Stomach smooth muscle (tissue), 2 donors: ENCODE data around the gene PBOV1.

Experiments used
- H3K27ac ChIP-seq: one replicate; pipeline ENCODE4 v1.7.0; 2013; ENCODE audit warnings: mild to moderate bottlenecking, low read length, inconsistent platforms
- H3K27me3 ChIP-seq, 2 donors: one replicate each; pipeline ENCODE4 v1.7.0; 2013; ENCODE audit warnings: low read length in 2 of 2; ENCODE audit not compliant: insufficient read depth in 2 of 2, control insufficient read depth in 1 of 2
- H3K36me3 ChIP-seq, 2 donors: one replicate each; pipeline ENCODE4 v1.7.0; 2013; ENCODE audit warnings: low read length in 2 of 2; ENCODE audit not compliant: control insufficient read depth in 2 of 2, insufficient read depth in 2 of 2
- H3K4me1 ChIP-seq: one replicate; pipeline ENCODE4 v1.7.0; 2013; ENCODE audit warnings: low read length; ENCODE audit not compliant: control insufficient read depth, insufficient read depth
- H3K4me3 ChIP-seq, 2 donors: one replicate each; pipeline ENCODE4 v1.7.0; 2013; ENCODE audit warnings: low read length in 2 of 2
- H3K9ac ChIP-seq, 2 donors: one replicate each; pipeline ENCODE4 v1.7.0; 2013; ENCODE audit warnings: low read length in 2 of 2, mild to moderate bottlenecking in 1 of 2
- H3K9me3 ChIP-seq, 2 donors: one replicate each; pipeline ENCODE4 v1.7.0; 2013; ENCODE audit warnings: low read length in 2 of 2; ENCODE audit not compliant: control insufficient read depth in 2 of 2
- donor health status: healthy.
- donor health status: Pancreatic carcinoma.

PBOV1 gene

DNA sequence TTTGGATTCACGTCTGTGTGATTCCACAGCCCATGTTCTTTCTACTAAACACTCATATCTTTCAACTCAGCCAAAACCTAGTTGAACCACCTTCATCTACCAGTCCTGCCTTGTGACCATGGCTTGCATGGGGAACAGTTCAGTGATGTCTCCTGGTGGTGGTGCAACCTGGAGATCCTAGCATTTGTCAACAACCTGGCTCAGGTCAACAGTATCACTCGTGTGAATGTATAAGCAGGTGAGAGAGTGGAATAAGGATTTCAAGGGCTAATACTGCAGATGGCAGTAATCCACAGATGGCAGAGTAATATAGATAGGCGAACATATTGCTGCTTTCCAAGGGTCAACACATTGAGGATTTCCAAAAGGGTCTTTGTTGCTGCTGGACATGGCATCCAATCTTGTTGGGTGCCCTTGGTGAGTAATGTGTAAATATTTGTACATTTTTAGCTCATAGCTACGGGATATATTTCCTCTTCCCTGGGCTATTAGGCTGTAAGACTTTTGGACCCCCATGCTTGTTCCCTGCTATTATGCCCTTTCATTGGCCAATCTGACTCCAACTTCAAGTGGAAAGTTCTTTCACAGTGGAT, 13.4 kb downstream of the PBOV1 start:
- H3K36me3 ChIP-seq, result no peaks in the 10 kb centered on the region
- H3K4me1 ChIP-seq, result no peaks in the 10 kb centered on the region
- no peak overlapping the region for H3K27ac ChIP-seq
- H3K4me3 ChIP-seq, result no peak overlapping the region
- H3K9me3 ChIP-seq, result peaks cover 0 to 2% of the 10 kb centered on the region in 2 donors
- no peak overlapping the region for H3K9ac ChIP-seq
- H3K27me3 ChIP-seq, result no peaks in the 10 kb centered on the region

DNA sequence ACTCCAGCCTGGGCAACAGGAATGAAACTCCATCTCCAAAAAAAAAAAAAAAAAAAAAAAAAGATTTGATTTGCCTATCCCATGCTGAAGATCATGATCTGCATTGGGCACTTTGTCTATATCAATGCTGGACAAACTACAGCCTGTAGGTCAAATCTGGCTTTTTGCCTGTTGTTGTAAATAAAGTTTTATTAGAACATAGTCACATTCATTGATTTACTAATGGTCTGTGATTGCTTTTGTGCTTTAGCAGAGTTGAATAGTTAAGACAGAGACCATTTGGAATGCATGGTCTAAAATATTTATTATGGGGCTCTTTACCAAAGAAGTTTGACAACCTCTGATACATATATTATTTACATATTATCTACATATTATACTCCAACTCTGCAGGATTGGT, 14.0 kb downstream of the PBOV1 start:
- Histone ChIP-seq H3K9me3 (peaks cover 0 to 2% of the 10 kb centered on the region in 2 donors), H3K36me3 (no peaks in the 10 kb centered on the region), H3K9ac (no peak overlapping the region), H3K27me3 (no peaks in the 10 kb centered on the region), H3K4me3 (no peak overlapping the region), H3K27ac (no peak overlapping the region), H3K4me1 (no peaks in the 10 kb centered on the region)

DNA sequence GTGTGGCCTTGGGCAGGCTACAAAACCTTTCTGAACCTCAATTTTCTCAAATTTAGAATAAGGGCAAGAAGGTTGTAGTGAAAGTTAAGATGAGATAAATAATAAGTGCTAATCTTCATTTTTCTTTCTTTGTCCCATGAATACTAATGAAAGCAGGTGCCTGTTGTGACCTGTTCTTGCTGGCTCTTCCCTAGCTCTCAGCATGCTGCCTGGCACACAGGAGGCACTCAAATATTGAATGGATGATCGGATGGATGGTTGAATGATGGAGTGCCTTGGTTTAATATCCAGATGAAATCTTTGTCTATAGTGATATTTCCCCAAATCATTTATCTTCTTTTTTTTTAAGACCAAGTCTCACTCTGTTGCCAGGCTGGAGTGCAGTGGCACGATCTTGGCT, 15.0 kb downstream of the PBOV1 start:
- H3K4me1 ChIP-seq, result no peaks in the 10 kb centered on the region
- no peaks in the 10 kb centered on the region for H3K27me3 ChIP-seq
- H3K9ac ChIP-seq, result no peak overlapping the region
- peaks cover 0 to 2% of the 10 kb centered on the region in 2 donors for H3K9me3 ChIP-seq
- H3K27ac ChIP-seq, result no peak overlapping the region
- no peaks in the 10 kb centered on the region for H3K36me3 ChIP-seq
- no peak overlapping the region for H3K4me3 ChIP-seq

DNA sequence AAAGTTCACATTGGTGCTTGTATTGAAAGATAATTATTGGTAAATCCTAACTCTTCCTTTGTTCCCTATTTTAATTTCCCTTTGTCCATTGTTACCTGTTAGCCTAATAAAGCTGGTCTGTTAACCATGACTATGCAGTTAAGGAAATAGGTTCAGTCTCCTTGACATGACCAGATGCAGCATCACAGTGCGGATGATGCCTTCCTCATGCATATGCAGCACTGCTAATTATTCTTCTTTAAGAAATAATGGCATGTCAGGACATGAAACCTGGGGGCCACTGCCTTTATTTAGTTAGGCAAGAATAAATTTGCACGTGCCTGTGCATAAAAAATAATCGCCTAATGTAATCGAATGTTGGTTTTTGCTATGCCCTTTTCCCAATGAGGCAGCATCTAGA, 16.5 kb downstream of the PBOV1 start:
- Histone ChIP-seq H3K27ac (no peak overlapping the region), H3K9me3 (peaks cover 0 to 2% of the 10 kb centered on the region in 2 donors), H3K27me3 (no peaks in the 10 kb centered on the region), H3K4me1 (no peaks in the 10 kb centered on the region), H3K4me3 (no peak overlapping the region), H3K36me3 (no peaks in the 10 kb centered on the region), H3K9ac (no peak overlapping the region)

DNA sequence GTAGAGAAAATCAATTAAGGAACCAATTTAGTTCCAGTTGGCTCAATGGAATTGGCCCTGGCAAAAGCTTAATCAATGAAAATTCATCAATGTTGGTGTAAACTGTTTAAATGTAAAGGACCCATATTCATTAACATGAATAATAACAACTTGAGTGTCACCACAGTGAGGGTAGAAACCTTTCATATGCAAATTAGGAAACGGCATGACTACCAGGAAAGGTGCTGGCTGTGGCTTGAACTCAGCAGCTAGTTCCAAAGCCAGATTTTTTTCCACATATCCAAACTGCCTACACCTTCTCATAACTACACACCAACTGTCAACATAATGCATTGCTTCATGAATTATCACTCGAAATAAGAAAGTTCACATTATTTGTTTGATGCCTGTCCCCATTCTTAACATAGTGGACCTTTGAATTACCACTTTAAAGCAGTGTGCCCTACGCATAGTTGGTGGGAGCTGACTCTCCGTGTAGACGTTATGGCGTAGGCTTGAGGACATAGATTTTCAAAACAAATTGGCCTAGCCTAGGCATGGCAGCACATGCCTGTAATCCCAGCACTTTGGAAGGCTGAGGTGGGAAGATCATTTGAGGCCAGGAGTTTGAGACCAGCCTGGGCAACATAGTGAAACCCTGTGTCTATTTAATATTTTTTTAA, 19.7 kb downstream of the PBOV1 start:
- Histone ChIP-seq H3K9me3 (no peaks in the 10 kb centered on the region), H3K9ac (no peak overlapping the region), H3K36me3 (no peaks in the 10 kb centered on the region), H3K27ac (no peak overlapping the region), H3K4me3 (no peak overlapping the region), H3K27me3 (no peaks in the 10 kb centered on the region), H3K4me1 (no peaks in the 10 kb centered on the region)

DNA sequence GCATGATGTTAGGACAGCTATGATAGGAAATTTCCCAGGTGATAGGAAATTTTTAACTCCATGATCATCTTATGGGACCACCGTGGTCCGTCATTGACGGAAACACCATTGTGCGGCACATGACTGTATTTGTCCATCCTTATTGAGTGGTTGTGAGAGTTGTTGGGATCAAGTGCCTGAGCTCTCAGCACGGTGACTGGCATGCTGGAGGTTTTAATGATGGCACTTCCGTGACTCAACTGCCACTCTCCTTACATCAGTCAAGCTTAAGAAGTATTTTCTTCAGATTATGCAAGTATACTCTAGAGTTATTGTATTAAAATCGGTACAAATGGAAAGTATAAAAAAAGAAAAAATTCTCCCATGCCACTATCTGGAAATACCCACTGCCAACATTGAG, 20.7 kb downstream of the PBOV1 start:
- no peaks in the 10 kb centered on the region for H3K27me3 ChIP-seq
- H3K27ac ChIP-seq, result no peak overlapping the region
- H3K36me3 ChIP-seq, result no peaks in the 10 kb centered on the region
- no peaks in the 10 kb centered on the region for H3K4me1 ChIP-seq
- H3K4me3 ChIP-seq, result no peak overlapping the region
- H3K9me3 ChIP-seq, result no peaks in the 10 kb centered on the region
- H3K9ac ChIP-seq, result no peak overlapping the region

DNA sequence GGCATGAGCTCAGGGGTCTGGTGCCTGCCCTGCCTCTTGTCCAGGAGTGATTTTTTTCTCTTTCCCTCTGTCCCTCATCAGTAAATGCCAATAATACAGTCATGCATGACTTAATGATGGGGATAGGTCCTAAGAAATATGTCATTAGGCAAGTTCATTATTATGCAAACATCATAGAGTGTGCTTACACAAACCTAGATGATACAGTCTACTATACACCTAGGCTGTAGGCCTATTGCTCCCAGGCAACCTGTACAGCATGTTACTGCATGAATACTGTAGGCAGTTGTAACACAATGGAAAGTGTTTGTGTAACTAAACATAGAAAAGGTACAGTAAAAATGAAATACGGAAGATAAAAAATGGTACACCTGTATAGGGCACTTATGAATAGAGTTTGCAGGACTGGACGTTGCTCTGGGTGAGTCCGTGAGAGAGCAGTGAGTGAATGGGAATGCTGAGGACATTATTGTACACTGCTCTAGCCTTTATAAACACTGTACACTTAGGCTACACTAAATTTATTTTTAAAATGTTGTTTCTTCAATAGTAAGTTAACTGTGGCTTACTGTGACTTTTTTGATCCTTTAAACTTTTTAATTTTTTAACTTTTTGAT, 22.1 kb downstream of the PBOV1 start:
- no peaks in the 10 kb centered on the region for H3K4me1 ChIP-seq
- H3K9me3 ChIP-seq, result no peaks in the 10 kb centered on the region
- no peaks in the 10 kb centered on the region for H3K36me3 ChIP-seq
- no peak overlapping the region for H3K27ac ChIP-seq
- H3K27me3 ChIP-seq, result no peaks in the 10 kb centered on the region
- no peak overlapping the region for H3K9ac ChIP-seq
- H3K4me3 ChIP-seq, result no peak overlapping the region

DNA sequence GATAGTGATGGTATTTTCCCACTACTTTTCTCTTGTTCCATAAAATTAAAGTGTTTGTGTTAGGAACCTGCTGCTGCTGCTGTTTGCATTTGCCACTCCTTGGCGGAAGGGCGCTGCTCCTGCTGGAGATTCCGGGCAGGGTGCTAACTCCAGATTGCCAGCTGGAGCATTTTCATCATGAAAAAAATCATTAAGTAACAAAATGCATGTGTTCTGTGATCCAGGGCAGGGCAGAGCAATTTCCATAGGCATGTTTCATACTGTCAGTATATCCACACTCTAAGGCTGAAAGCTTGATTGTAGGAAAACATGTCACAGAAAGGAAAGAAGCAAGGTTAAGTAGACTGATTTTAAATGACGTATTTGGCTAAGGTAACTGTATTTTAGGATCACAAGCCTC, 24.0 kb downstream of the PBOV1 start:
- no peaks in the 10 kb centered on the region for H3K36me3 ChIP-seq
- no peaks in the 10 kb centered on the region for H3K9me3 ChIP-seq
- H3K4me3 ChIP-seq, result no peak overlapping the region
- no peaks in the 10 kb centered on the region for H3K27me3 ChIP-seq
- no peak overlapping the region for H3K9ac ChIP-seq
- H3K4me1 ChIP-seq, result no peaks in the 10 kb centered on the region
- H3K27ac ChIP-seq, result no peak overlapping the region

DNA sequence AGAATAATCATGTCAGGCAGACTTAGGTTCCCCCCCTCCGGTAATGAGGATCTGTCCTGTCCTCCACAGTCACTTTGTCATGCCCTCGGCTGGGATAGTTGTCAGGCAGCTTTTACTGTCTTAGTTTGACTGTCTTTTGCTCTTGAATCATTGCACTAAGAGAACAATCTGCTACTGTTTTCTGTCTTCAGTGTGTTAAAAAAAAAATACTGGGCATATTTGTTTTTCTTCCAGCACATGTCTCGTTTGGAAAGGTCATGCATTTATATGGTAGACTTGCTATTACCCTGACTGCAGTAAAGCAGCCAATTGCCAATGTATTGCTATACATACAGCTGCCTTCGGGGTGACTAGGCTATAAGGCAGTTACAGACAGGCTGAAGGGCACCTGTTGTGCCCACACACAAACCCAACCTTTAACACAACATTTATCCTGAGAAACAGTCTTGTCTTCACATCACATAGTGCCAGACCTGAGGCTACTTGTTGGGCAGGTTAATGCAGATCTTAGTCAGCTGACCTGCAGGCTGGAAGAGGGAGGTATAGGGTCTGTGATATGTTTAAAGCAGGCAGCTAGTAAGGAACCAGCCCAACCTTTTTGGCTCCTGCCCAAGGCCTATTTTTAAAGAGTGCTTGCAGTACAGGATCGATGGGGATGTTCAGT, 29.9 kb downstream of the PBOV1 start:
- Histone ChIP-seq H3K9me3 (no peaks in the 10 kb centered on the region), H3K9ac (no peak overlapping the region), H3K27me3 (no peaks in the 10 kb centered on the region), H3K27ac (no peak overlapping the region), H3K4me3 (no peak overlapping the region), H3K36me3 (no peaks in the 10 kb centered on the region), H3K4me1 (no peaks in the 10 kb centered on the region)

DNA sequence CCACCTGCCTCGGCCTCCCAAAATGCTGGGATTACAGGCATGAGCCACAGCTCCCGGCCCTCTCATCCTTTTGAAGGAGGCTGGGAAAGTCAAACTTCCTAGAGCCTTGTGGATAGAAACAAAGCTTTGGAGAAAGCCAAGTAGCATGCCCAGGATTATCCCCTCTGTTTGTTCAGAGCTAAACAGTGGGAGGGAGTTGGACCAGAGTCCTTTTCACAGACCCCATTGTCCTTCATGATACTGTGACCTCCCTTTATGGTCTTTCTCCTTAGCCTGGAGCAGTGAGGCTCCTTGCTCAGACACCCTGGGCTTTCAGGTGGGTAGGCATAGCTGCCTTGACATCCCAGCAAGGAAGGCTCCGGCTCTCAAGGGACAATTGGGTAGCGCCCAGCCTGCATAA, 31.1 kb downstream of the PBOV1 start:
- no peak overlapping the region for H3K9ac ChIP-seq
- no peaks in the 10 kb centered on the region for H3K27me3 ChIP-seq

DNA sequence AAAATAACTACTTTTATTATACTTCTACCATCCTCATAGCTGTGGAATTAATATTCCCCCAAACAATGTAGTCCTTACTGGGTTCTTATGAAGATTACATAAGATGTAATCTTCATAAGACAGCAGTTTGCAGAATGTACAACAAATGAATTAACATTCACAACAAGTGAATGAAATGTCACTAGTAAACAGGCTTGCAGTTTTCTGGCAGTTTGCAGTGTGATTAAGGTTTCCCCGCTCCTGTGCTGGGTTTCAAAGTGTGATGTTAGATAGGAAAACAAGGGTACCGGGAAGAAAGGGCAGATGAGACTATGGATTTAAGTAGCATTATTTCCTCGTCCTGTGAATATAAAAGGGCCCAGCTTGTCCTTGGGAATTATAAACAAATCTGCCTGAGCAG, 34.1 kb downstream of the PBOV1 start:
- no peak overlapping the region for H3K4me3 ChIP-seq
- no peak overlapping the region for H3K27ac ChIP-seq
- H3K9ac ChIP-seq, result no peak overlapping the region
- no peaks in the 10 kb centered on the region for H3K9me3 ChIP-seq
- no peaks in the 10 kb centered on the region for H3K27me3 ChIP-seq
- no peaks in the 10 kb centered on the region for H3K36me3 ChIP-seq
- H3K4me1 ChIP-seq, result no peaks in the 10 kb centered on the region

More for the DNA sequence above, 31.1 kb downstream of the PBOV1 start:
- H3K9me3 ChIP-seq, result no peaks in the 10 kb centered on the region
- H3K27ac ChIP-seq, result no peak overlapping the region
- H3K36me3 ChIP-seq, result no peaks in the 10 kb centered on the region
- no peaks in the 10 kb centered on the region for H3K4me1 ChIP-seq
- H3K4me3 ChIP-seq, result no peak overlapping the region
